ENCODE data around the gene LIPC. TPM values are rescaled to one million over a fixed set of nuclear protein-coding genes. Genes with fewer than 3 reads are reported as not detected.

The LIPC gene
- total and polyA plus RNA-seq, 2 donors (not counting 1 experiment from before 2014, with no cell fraction given): 0.82 to 4.0 TPM

- Histone ChIP-seq H3K36me3 (ENCODE audit: control insufficient read depth, insufficient read depth, low read length) (peaks cover 2% of the 10 kb centered on the region), H3K4me1 (ENCODE audit: control insufficient read depth, extremely low read depth, insufficient read depth, low read length) (peaks cover 6% of the 10 kb centered on the region), H4K20me1 (ENCODE audit: control insufficient read depth, extremely low read depth, insufficient read depth, low read length) (no peaks in the 10 kb centered on the region), H2AFZ (ENCODE audit: low read length) (no peak overlapping the region), H3K4me2 (ENCODE audit: extremely low read depth, insufficient read depth, low read length) (peak overlapping the region; percentile 63), H3K27me3 (ENCODE audit: control insufficient read depth, insufficient read depth, low read length) (no peaks in the 10 kb centered on the region), H3K79me2 (ENCODE audit: control insufficient read depth, insufficient read depth, low read length) (peaks cover 7% of the 10 kb centered on the region), H3K27ac (ENCODE audit: insufficient read depth, low read length) (peak overlapping the region; percentile 29), H3K4me3 (replicated peaks in 1 of 4; ENCODE audit: control extremely low read depth in 1 of 4, insufficient read depth in 1 of 4, low read depth in 3 of 4, low read length in 4 of 4) (no peak overlapping the region), H3K9me3 (ENCODE audit: control insufficient read depth, insufficient read depth, low read depth, low read length) (no peaks in the 10 kb centered on the region), H3K9ac (ENCODE audit: insufficient read depth, low read length) (no peak overlapping the region)
- DNase-seq (ENCODE audit: low read depth in 2 of 2): peak; percentile 57 to 82
- TF ChIP-seq, protein P1, sequence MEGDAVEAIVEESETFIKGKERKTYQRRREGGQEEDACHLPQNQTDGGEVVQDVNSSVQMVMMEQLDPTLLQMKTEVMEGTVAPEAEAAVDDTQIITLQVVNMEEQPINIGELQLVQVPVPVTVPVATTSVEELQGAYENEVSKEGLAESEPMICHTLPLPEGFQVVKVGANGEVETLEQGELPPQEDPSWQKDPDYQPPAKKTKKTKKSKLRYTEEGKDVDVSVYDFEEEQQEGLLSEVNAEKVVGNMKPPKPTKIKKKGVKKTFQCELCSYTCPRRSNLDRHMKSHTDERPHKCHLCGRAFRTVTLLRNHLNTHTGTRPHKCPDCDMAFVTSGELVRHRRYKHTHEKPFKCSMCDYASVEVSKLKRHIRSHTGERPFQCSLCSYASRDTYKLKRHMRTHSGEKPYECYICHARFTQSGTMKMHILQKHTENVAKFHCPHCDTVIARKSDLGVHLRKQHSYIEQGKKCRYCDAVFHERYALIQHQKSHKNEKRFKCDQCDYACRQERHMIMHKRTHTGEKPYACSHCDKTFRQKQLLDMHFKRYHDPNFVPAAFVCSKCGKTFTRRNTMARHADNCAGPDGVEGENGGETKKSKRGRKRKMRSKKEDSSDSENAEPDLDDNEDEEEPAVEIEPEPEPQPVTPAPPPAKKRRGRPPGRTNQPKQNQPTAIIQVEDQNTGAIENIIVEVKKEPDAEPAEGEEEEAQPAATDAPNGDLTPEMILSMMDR (conservative IDR thresholded peaks at IDR 0.05 in 1 of 2, IDR thresholded peaks at IDR 0.05 in 1 of 2; ENCODE audit: low read depth in 1 of 2, low read length in 2 of 2): no peak
- no peak for TF ChIP-seq EZH2 (IDR thresholded peaks at IDR 0.05; ENCODE audit: low read length, missing control alignments)
These were observed 176.4 kb downstream of the LIPC start for GRCh38 chr15:58608129-58608590.

DNA sequence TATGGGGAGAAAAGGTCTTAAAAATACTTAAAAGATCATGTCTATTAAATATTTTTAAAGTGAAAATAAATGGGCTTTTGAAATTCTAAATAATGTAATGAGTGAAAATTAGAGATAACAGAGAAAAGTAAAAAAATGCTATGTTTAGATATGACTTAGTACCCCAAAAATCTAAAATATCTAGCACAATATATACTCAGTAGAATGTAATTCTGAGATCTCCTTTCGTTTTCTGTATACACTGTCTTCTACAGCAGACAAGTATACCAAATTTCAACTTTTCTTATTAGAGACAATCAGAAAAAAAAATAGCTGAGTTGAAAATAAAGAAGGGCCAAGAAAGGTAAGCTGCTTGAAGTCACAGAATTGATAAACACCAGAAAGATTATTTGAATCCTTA is 176.9 kb downstream of the LIPC start:
- Histone ChIP-seq H3K4me2 (ENCODE audit: extremely low read depth, insufficient read depth, low read length) (peak overlapping the region; percentile 63), H3K36me3 (ENCODE audit: control insufficient read depth, insufficient read depth, low read length) (peaks cover 2% of the 10 kb centered on the region), H3K79me2 (ENCODE audit: control insufficient read depth, insufficient read depth, low read length) (peaks cover 7% of the 10 kb centered on the region), H3K4me3 (replicated peaks in 1 of 4; ENCODE audit: control extremely low read depth in 1 of 4, insufficient read depth in 1 of 4, low read depth in 3 of 4, low read length in 4 of 4) (no peak overlapping the region), H2AFZ (ENCODE audit: low read length) (no peak overlapping the region), H4K20me1 (ENCODE audit: control insufficient read depth, extremely low read depth, insufficient read depth, low read length) (no peaks in the 10 kb centered on the region), H3K4me1 (ENCODE audit: control insufficient read depth, extremely low read depth, insufficient read depth, low read length) (peaks cover 6% of the 10 kb centered on the region), H3K27ac (ENCODE audit: insufficient read depth, low read length) (no peak overlapping the region), H3K9me3 (ENCODE audit: control insufficient read depth, insufficient read depth, low read depth, low read length) (no peaks in the 10 kb centered on the region), H3K9ac (ENCODE audit: insufficient read depth, low read length) (no peak overlapping the region), H3K27me3 (ENCODE audit: control insufficient read depth, insufficient read depth, low read length) (no peaks in the 10 kb centered on the region)
- DNase-seq (ENCODE audit: low read depth in 2 of 2): no peak
- TF ChIP-seq, protein P1 (conservative IDR thresholded peaks at IDR 0.05 in 1 of 2, IDR thresholded peaks at IDR 0.05 in 1 of 2; ENCODE audit: low read depth in 1 of 2, low read length in 2 of 2): no peak
- TF ChIP-seq EZH2 (IDR thresholded peaks at IDR 0.05; ENCODE audit: low read length, missing control alignments): no peak

DNA sequence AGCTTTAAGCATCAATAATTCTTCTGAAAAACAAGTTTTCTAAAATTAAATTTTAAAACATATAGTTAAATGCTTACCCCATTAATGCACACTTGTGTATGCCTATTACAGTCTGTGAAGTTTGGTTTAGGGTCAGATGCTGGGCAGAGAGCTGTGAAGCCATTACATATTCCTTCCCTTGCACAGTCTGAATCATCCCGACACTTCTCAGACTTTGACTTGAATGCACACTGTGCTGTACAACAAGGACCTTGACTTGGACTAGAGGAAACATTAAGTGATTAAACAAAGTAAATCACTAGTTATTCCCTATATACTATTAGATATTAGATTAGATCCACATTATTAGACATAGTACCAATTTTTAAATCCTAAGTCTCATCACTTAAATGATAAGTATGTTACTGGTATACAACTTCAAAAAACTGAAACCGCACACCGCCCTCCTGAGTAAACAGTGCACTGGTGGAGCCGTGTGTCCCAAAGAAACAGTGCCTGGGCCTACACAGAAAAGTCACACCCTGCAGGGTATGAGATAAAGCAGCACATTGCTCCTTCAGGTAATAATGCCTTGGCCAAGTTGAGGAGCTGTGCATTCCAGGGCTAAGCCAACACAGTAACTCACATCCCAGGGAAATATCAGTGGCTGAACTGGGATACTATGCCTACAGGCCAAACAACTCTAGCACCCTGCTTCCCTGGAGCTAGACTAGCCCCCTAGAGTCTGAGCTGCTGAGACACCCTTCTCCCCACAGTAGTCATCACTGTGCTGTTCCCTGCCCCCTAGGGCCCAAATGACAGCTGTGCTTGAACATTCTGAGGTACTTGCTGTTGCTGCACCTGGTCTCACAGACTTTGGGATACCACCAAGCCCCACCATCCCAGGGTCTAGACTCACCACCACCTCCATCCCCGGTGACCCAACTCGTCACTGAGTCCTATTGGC is 180.2 kb downstream of the LIPC start:
- no peak overlapping the region for H3K4me2 ChIP-seq (ENCODE audit: extremely low read depth, insufficient read depth, low read length)
- H3K4me3 ChIP-seq (replicated peaks in 1 of 4; ENCODE audit: control extremely low read depth in 1 of 4, insufficient read depth in 1 of 4, low read depth in 3 of 4, low read length in 4 of 4): no peak overlapping the region
- no peak overlapping the region for H3K27ac ChIP-seq (ENCODE audit: insufficient read depth, low read length)
- peaks cover 6% of the 10 kb centered on the region for H3K4me1 ChIP-seq (ENCODE audit: control insufficient read depth, extremely low read depth, insufficient read depth, low read length)
- no peaks in the 10 kb centered on the region for H4K20me1 ChIP-seq (ENCODE audit: control insufficient read depth, extremely low read depth, insufficient read depth, low read length)
- H3K36me3 ChIP-seq (ENCODE audit: control insufficient read depth, insufficient read depth, low read length): peaks cover 2% of the 10 kb centered on the region
- H3K9ac ChIP-seq (ENCODE audit: insufficient read depth, low read length): no peak overlapping the region
- H3K79me2 ChIP-seq (ENCODE audit: control insufficient read depth, insufficient read depth, low read length): peaks cover 7% of the 10 kb centered on the region
- no peaks in the 10 kb centered on the region for H3K9me3 ChIP-seq (ENCODE audit: control insufficient read depth, insufficient read depth, low read depth, low read length)
- no peak for TF ChIP-seq EZH2 (IDR thresholded peaks at IDR 0.05; ENCODE audit: low read length, missing control alignments)
- peak in 1 of 2 donors; percentile 8 for DNase-seq (ENCODE audit: low read depth in 2 of 2)
- no peak overlapping the region for H2AFZ ChIP-seq (ENCODE audit: low read length)
- H3K27me3 ChIP-seq (ENCODE audit: control insufficient read depth, insufficient read depth, low read length): no peaks in the 10 kb centered on the region
